Mammary epithelial cell (primary cell): Measurements from ENCODE around the gene BIRC2.

Source experiments
- CTCF ChIP-seq, 2 donors: IDR thresholded peaks in 1 of 2; conservative IDR thresholded peaks in 1 of 2; 2 replicates each; pipeline ENCODE4 v1.5.1; 2011 to 2012; ENCODE audit warnings: inconsistent platforms in 2 of 2, low read length in 2 of 2, mild to moderate bottlenecking in 2 of 2, control low read depth in 1 of 2, low read depth in 1 of 2; ENCODE audit not compliant: insufficient read depth in 1 of 2; ENCODE audit errors: extremely low read depth in 1 of 2
- EZH2 ChIP-seq: IDR thresholded peaks from 2 replicates; pipeline ENCODE4 v1.6.1; 2012; ENCODE audit warnings: low read length, inconsistent platforms, borderline replicate concordance

GRCh38 chr11:102359372-102359771 is 12.4 kb downstream of the BIRC2 start:
- TF ChIP-seq CTCF (conservative IDR thresholded peaks at IDR 0.05 in 1 of 2, IDR thresholded peaks at IDR 0.05 in 1 of 2; ENCODE audit: extremely low read depth in 1 of 2, insufficient read depth in 1 of 2, low read depth in 1 of 2, low read length in 2 of 2) (no peak), EZH2 (no peak)
